ENCODE data around the gene TACR1. TPM values are rescaled to one million over a fixed set of nuclear protein-coding genes. Genes with fewer than 3 reads are reported as not detected.

TACR1 gene
- total and polyA plus RNA-seq, 2 of the 8 experiments (the other 6 are each of a cell fraction or from before 2014, with no cell fraction given) = 0.09 to 0.37 TPM

GRCh38 chr2:75055820-75056675 is 143.3 kb downstream of the TACR1 start:
- Histone ChIP-seq H2BK5ac (ENCODE audit: low read depth, low read length) (peak overlapping the region; percentile 57; the same call in 1 of the 2 replicates), H2BK12ac (ENCODE audit: low read depth, low read length) (peak overlapping the region; percentile 71; the same call in 1 of the 2 replicates), H3K27ac (ENCODE audit: low read depth, low read length) (peak overlapping the region; percentile 21), H3K27me3 (replicated peaks in 1 of 4; ENCODE audit: control insufficient read depth in 3 of 4, extremely low read depth in 1 of 4, insufficient read depth in 3 of 4, low read length in 3 of 4) (peaks cover 0 to 13% (median 2%) of the 10 kb centered on the region in 4 experiments; a peak in 4 of 7 replicates), H2BK15ac (ENCODE audit: low read length) (no peak overlapping the region), H3K18ac (ENCODE audit: extremely low read depth, low read length) (peak overlapping the region; percentile 66; the same call in 1 of the 2 replicates), H4K8ac (ENCODE audit: extremely low read depth, insufficient read depth, low read length) (no peak overlapping the region), H3K36me3 (ENCODE audit: control insufficient read depth in 2 of 4, insufficient read depth in 4 of 4, low read length in 3 of 4) (no peaks in the 10 kb centered on the region), H3K9ac (replicated peaks in 1 of 4; ENCODE audit: extremely low read depth in 1 of 4, low read depth in 3 of 4, low read length in 3 of 4) (no peak overlapping the region; a peak in 2 of 7 replicates), H3K23ac (ENCODE audit: insufficient read length) (no peak overlapping the region), H3K56ac (replicated peaks; ENCODE audit: insufficient read length, low read depth, low read length) (no peak overlapping the region), H4K91ac (replicated peaks; ENCODE audit: insufficient read length, low read length) (peak overlapping the region; percentile 13), H3K4me2 (ENCODE audit: insufficient read depth in 1 of 2, low read depth in 2 of 2, low read length in 2 of 2) (peak overlapping the region; percentile 52 to 62), H3K14ac (ENCODE audit: insufficient read length) (no peak overlapping the region), H2AFZ (ENCODE audit: low read length) (no peak overlapping the region), H2AK5ac (ENCODE audit: low read depth, low read length) (peak overlapping the region; percentile 65; the same call in 1 of the 2 replicates), H3K23me2 (ENCODE audit: low read depth, low read length) (no peaks in the 10 kb centered on the region), H3K4ac (replicated peaks; ENCODE audit: insufficient read length, low read depth, low read length) (no peak overlapping the region), H3K4me3 (ENCODE audit: extremely low read depth in 1 of 4, insufficient read depth in 2 of 4, low read depth in 3 of 4, low read length in 4 of 4) (peak overlapping the region in 3 of 4 experiments; percentile 18 to 38 (median 30); a peak in 4 of 8 replicates), H3K79me2 (ENCODE audit: control insufficient read depth in 1 of 2, insufficient read depth in 2 of 2, low read length in 2 of 2) (no peaks in the 10 kb centered on the region), H2BK120ac (replicated peaks; ENCODE audit: low read depth, low read length) (peak overlapping the region; percentile 39), H3K79me1 (ENCODE audit: low read depth, low read length) (no peaks in the 10 kb centered on the region), H3K4me1 (replicated peaks in 1 of 4; ENCODE audit: control insufficient read depth in 3 of 4, insufficient read depth in 4 of 4, low read length in 3 of 4) (peaks cover 9 to 35% (median 16%) of the 10 kb centered on the region in 4 experiments; a peak in 6 of 7 replicates), H4K5ac (ENCODE audit: insufficient read length, low read depth, low read length) (peak overlapping the region; percentile 49), H2BK20ac (ENCODE audit: low read length) (no peak overlapping the region), H3K9me3 (ENCODE audit: insufficient read depth in 2 of 2, low read depth in 1 of 2, low read length in 1 of 2) (no peaks in the 10 kb centered on the region), H4K20me1 (replicated peaks in 1 of 2; ENCODE audit: control insufficient read depth in 1 of 2, insufficient read depth in 2 of 2, low read length in 2 of 2) (no peaks in the 10 kb centered on the region)
- 6% methylated on average over 10 of the region's 10 CpGs; no CpG with 5 or more reads in 1 of the 2 experiments for WGBS, 2 experiments (ENCODE audit: extremely low coverage in 1 of 2, insufficient coverage in 1 of 2, insufficient read length in 1 of 2, insufficient replicate concordance in 2 of 2, low coverage in 1 of 2, low lambda C conversion rate in 2 of 2, missing lambda C conversion rate in 1 of 2)
- CTCF ChIA-PET (ENCODE audit: partially characterized antibody) = interaction anchor here (0.6 to 4.4 kb wide), 7 partner anchors 10 to 137 kb away, joined by 3 to 36 read pairs (median 5); no protein-coding TSS in a partner anchor
- DNase-seq (ENCODE audit: low read depth in 1 of 2, low spot score in 2 of 2) (peak; percentile 60 to 62), FAIRE-seq (peak; percentile 96)
- POLR2A ChIA-PET (ENCODE audit: partially characterized antibody) = interaction anchor here (1.1 kb wide), 2 partner anchors 8 to 35 kb away, joined by 3 read pairs; no protein-coding TSS in a partner anchor
- no peak for TF ChIP-seq FOSL1 (IDR thresholded peaks at IDR 0.05; ENCODE audit: insufficient read depth, low read depth, low read length)
- TF ChIP-seq CREB1 (IDR thresholded peaks at IDR 0.05) = no peak
- TF ChIP-seq TAF1 (IDR thresholded peaks at IDR 0.05; ENCODE audit: low read depth, low read length) = peak; percentile 36
- TF ChIP-seq POU5F1 (IDR thresholded peaks at IDR 0.05; ENCODE audit: low read depth, low read length) = peak; percentile 79
- TF ChIP-seq EP300 (IDR thresholded peaks at IDR 0.05; ENCODE audit: borderline replicate concordance in 1 of 2, low read depth in 2 of 2, low read length in 2 of 2) = peak in 1 of 2 experiments; percentile 53; a peak in 1 of 3 replicates
- no peak for TF ChIP-seq SRF (IDR thresholded peaks at IDR 0.05; ENCODE audit: low read depth, low read length)
- TF ChIP-seq SP1 (IDR thresholded peaks at IDR 0.05; ENCODE audit: low read depth, low read length) = peak; percentile 74; the same call in 1 of the 2 replicates
- peak; percentile 62; the same call in 1 of the 2 replicates for TF ChIP-seq POLR2AphosphoS5 (IDR thresholded peaks at IDR 0.05; ENCODE audit: low read depth, low read length)
- TF ChIP-seq TEAD4 (IDR thresholded peaks at IDR 0.05; ENCODE audit: low read depth, low read length) = 0 out of 2 replicates have a peak, but pooled peaks have one; percentile 4

Data from H1 (cell line).